Hepatocyte (in vitro differentiated cells): ENCODE data around the gene CAVIN1. TPM values are rescaled to one million over a fixed set of nuclear protein-coding genes. Genes with fewer than 3 reads are reported as not detected.

ENCODE experiments used
- DNase-seq: peaks from one replicate; pipeline ENCODE4 v3.0.0-alpha.2; 2016; ENCODE audit warnings: low spot score
- H2AFZ ChIP-seq: fragments of 200-600 bp; sonication (generic); 2 replicates; pipeline ENCODE4 v1.6.0; 2016; ENCODE audit warnings: antibody characterized with exemption, mild to moderate bottlenecking
- H3K27ac ChIP-seq: fragments of 200-600 bp; sonication (generic); 2 replicates; pipeline ENCODE4 v1.5.1; 2016; ENCODE audit warnings: mild to moderate bottlenecking
- H3K27me3 ChIP-seq: fragments of 200-600 bp; sonication (generic); 2 replicates; pipeline ENCODE4 v1.6.1; 2016
- H3K36me3 ChIP-seq: fragments of 200-600 bp; sonication (generic); replicated peaks from 2 replicates; pipeline ENCODE4 v1.5.1; 2016; ENCODE audit warnings: low read depth; ENCODE audit not compliant: insufficient read depth
- H3K4me1 ChIP-seq: fragments of 200-600 bp; sonication (generic); 2 replicates; pipeline ENCODE4 v1.5.1; 2016; ENCODE audit warnings: mild to moderate bottlenecking, moderate library complexity; ENCODE audit not compliant: insufficient read depth
- H3K4me2 ChIP-seq: fragments of 200-600 bp; sonication (generic); 2 replicates; pipeline ENCODE4 v1.6.0; 2016
- H3K4me3 ChIP-seq: fragments of 200-600 bp; sonication (generic); 2 replicates; pipeline ENCODE4 v1.5.1; 2016; ENCODE audit warnings: mild to moderate bottlenecking
- H3K79me2 ChIP-seq: fragments of 200-600 bp; sonication (generic); 2 replicates; pipeline ENCODE4 v1.6.0; 2017; ENCODE audit warnings: mild to moderate bottlenecking
- H3K9me2 ChIP-seq: fragments of 200-600 bp; sonication (generic); replicated peaks from 2 replicates; pipeline ENCODE4 v1.6.0; 2017; ENCODE audit warnings: mild to moderate bottlenecking; ENCODE audit not compliant: insufficient read depth
- H3K9me3 ChIP-seq: fragments of 200-600 bp; sonication (generic); 2 replicates; pipeline ENCODE4 v1.5.1; 2016; ENCODE audit warnings: low read depth, mild to moderate bottlenecking
- H4K20me1 ChIP-seq: fragments of 200-600 bp; sonication (generic); 2 replicates; pipeline ENCODE4 v1.6.0; 2016; ENCODE audit warnings: mild to moderate bottlenecking; ENCODE audit not compliant: insufficient read depth, poor library complexity, severe bottlenecking
- EZH2 ChIP-seq: fragments of 200-600 bp; sonication (generic); IDR thresholded peaks from 2 replicates; pipeline ENCODE4 v1.6.1; 2016; ENCODE audit warnings: antibody characterized with exemption, mild to moderate bottlenecking, borderline replicate concordance
- EZH2phosphoT487 ChIP-seq: fragments of 200-600 bp; sonication (generic); IDR thresholded peaks from one replicate; pipeline ENCODE4 v1.6.1; 2018; ENCODE audit warnings: antibody characterized with exemption, mild to moderate bottlenecking, low read depth, moderate library complexity; ENCODE audit not compliant: unreplicated experiment, severe bottlenecking
- WGBS: methylation state at CpG from one replicate; pipeline ENCODE4 v1.1.6; 2016; ENCODE audit warnings: low lambda C conversion rate; ENCODE audit errors: missing lambda C conversion rate; 5-methylcytosine and 5-hydroxymethylcytosine counted together
- polyA plus RNA-seq: library from polyadenylated mRNA; unstranded; fragments of >200 nt; fragmentation: Nextera tagmentation; extraction: Ambion mirVana; gene quantifications from 2 replicates; pipeline ENCODE4 v1.2.1, GENCODE V29; 2016
- total RNA-seq: library from RNA; depleted of rRNA; stranded (reverse); fragments of >200 nt; gene quantifications from 2 replicates; pipeline ENCODE4 v1.2.3, GENCODE V29; 2014
- TF ChIP-seq, protein P1 (sequence below): fragments of 200-600 bp; sonication (generic); IDR thresholded peaks from 2 replicates; pipeline ENCODE4 v1.5.1; 2016; ENCODE audit warnings: antibody characterized with exemption, mild to moderate bottlenecking; ENCODE audit not compliant: poor library complexity

CAVIN1 gene
- total and polyA plus RNA-seq, 2 experiments from 2014 or later: 85.8 to 111 TPM

DNA sequence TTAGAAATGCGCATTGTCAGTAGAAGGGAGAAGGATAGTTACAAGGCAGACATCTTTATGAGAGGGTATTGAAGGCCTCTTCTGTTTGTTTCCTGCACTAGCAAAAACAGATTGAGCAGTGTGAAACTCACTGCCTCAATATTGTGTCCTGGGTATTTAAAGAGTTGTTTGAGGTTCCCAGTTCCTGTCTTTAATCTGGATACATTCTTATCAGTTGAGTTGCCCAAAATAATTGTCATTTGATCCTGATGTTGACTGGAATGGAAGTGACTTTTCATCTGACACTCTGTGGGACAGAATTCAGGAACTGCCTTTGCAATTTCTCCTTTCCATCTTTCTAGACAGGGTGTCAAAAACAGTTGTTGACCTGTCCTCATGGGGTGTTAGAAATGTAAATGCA lies 37.3 kb upstream of the CAVIN1 start:
- H3K79me2 ChIP-seq: peaks cover 47% of the 10 kb centered on the region
- H3K4me1 ChIP-seq: peaks cover 13% of the 10 kb centered on the region
- TF ChIP-seq EZH2phosphoT487 (no peak), EZH2 (no peak)
- TF ChIP-seq, protein P1, sequence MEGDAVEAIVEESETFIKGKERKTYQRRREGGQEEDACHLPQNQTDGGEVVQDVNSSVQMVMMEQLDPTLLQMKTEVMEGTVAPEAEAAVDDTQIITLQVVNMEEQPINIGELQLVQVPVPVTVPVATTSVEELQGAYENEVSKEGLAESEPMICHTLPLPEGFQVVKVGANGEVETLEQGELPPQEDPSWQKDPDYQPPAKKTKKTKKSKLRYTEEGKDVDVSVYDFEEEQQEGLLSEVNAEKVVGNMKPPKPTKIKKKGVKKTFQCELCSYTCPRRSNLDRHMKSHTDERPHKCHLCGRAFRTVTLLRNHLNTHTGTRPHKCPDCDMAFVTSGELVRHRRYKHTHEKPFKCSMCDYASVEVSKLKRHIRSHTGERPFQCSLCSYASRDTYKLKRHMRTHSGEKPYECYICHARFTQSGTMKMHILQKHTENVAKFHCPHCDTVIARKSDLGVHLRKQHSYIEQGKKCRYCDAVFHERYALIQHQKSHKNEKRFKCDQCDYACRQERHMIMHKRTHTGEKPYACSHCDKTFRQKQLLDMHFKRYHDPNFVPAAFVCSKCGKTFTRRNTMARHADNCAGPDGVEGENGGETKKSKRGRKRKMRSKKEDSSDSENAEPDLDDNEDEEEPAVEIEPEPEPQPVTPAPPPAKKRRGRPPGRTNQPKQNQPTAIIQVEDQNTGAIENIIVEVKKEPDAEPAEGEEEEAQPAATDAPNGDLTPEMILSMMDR: no peak
- peaks cover 8% of the 10 kb centered on the region for H4K20me1 ChIP-seq
- peak overlapping the region; percentile 92 for H3K4me2 ChIP-seq
- peak overlapping the region; percentile 97 for H3K27ac ChIP-seq
- H3K4me3 ChIP-seq: peak overlapping the region; percentile 80
- WGBS: 85% methylated on average over 1 of the region's 1 CpG
- no peaks in the 10 kb centered on the region for H3K27me3 ChIP-seq
- DNase-seq: no peak
- H3K36me3 ChIP-seq: no peaks in the 10 kb centered on the region
- H2AFZ ChIP-seq: no peak overlapping the region
- no peaks in the 10 kb centered on the region for H3K9me2 ChIP-seq
- H3K9me3 ChIP-seq: no peaks in the 10 kb centered on the region

- peaks cover 8% of the 10 kb centered on the region for H4K20me1 ChIP-seq
- no peaks in the 10 kb centered on the region for H3K9me2 ChIP-seq
- no peak overlapping the region for H2AFZ ChIP-seq
- TF ChIP-seq EZH2 (no peak), EZH2phosphoT487 (no peak)
- TF ChIP-seq, protein P1: no peak
- peaks cover 13% of the 10 kb centered on the region for H3K4me1 ChIP-seq
- H3K27ac ChIP-seq: peak overlapping the region; percentile 97
- no peaks in the 10 kb centered on the region for H3K9me3 ChIP-seq
- WGBS: 33% methylated on average over 6 of the region's 6 CpGs
- peak; percentile 33 for DNase-seq
- H3K36me3 ChIP-seq: no peaks in the 10 kb centered on the region
- H3K4me2 ChIP-seq: peak overlapping the region; percentile 92
- H3K79me2 ChIP-seq: peaks cover 42% of the 10 kb centered on the region
- no peaks in the 10 kb centered on the region for H3K27me3 ChIP-seq
- peak overlapping the region; percentile 80 for H3K4me3 ChIP-seq
Observed at GRCh38 chr17:42459801-42460281, 36.8 kb upstream of the CAVIN1 start.

- peaks cover 36% of the 10 kb centered on the region for H3K79me2 ChIP-seq
- H3K4me2 ChIP-seq: peak overlapping the region; percentile 92
- H2AFZ ChIP-seq: peak overlapping the region; percentile 57
- H3K9me3 ChIP-seq: no peaks in the 10 kb centered on the region
- H3K4me3 ChIP-seq: peak overlapping the region; percentile 80
- DNase-seq: peak; percentile 81
- no peaks in the 10 kb centered on the region for H3K27me3 ChIP-seq
- peaks cover 8% of the 10 kb centered on the region for H4K20me1 ChIP-seq
- WGBS: 11% methylated on average over 11 of the region's 11 CpGs
- no peaks in the 10 kb centered on the region for H3K36me3 ChIP-seq
- H3K27ac ChIP-seq: peak overlapping the region; percentile 97
- H3K4me1 ChIP-seq: peaks cover 13% of the 10 kb centered on the region
- TF ChIP-seq EZH2phosphoT487: no peak
- TF ChIP-seq, protein P1: peak; percentile 52
- no peaks in the 10 kb centered on the region for H3K9me2 ChIP-seq
Observed at GRCh38 chr17:42459256-42459800, 36.3 kb upstream of the CAVIN1 start.
